ENCODE data around the gene TTYH3.
"Not testable (repeated sequence)": the region's sequence is repeated elsewhere in the genome, so short reads cannot be mapped to it uniquely, and the experiment has no call there.

The TTYH3 gene

GRCh38 chr7:2666588-2667250 lies 34.9 kb downstream of the TTYH3 start:
- no peak for DNase-seq

- no peak for DNase-seq
Observed at GRCh38 chr7:2667843-2668242, 36.1 kb downstream of the TTYH3 start.

- no peak for DNase-seq
Observed at GRCh38 chr7:2668401-2668800, 36.6 kb downstream of the TTYH3 start.

- DNase-seq: no peak
Observed at GRCh38 chr7:2670171-2670570, 38.4 kb downstream of the TTYH3 start.

- DNase-seq: peak; percentile 53 to 54
Observed at GRCh38 chr7:2670720-2671391, 39.1 kb downstream of the TTYH3 start.

- not testable (repeated sequence) for DNase-seq
Observed at GRCh38 chr7:2673214-2673613, 41.4 kb downstream of the TTYH3 start.

GRCh38 chr7:2673934-2674333 lies 42.1 kb downstream of the TTYH3 start:
- no peak for DNase-seq

- no peak for DNase-seq
Observed at GRCh38 chr7:2675256-2675764, 43.5 kb downstream of the TTYH3 start.

- not testable (repeated sequence) for DNase-seq
Observed at GRCh38 chr7:2676576-2676975, 44.8 kb downstream of the TTYH3 start.

GRCh38 chr7:2678454-2678853 lies 46.7 kb downstream of the TTYH3 start:
- DNase-seq: not testable (repeated sequence)

GRCh38 chr7:2679135-2680127 lies 47.6 kb downstream of the TTYH3 start:
- DNase-seq: not testable (repeated sequence)

GRCh38 chr7:2680256-2680655 lies 48.5 kb downstream of the TTYH3 start:
- no peak for DNase-seq

GRCh38 chr7:2680792-2681490 lies 49.2 kb downstream of the TTYH3 start:
- DNase-seq: peak; percentile 40 to 44

GRCh38 chr7:2681929-2682799 lies 50.4 kb downstream of the TTYH3 start:
- no peak for DNase-seq

- no peak for DNase-seq
Observed at GRCh38 chr7:2684501-2684900, 52.7 kb downstream of the TTYH3 start.

- DNase-seq: no peak
Observed at GRCh38 chr7:2686101-2686500, 54.3 kb downstream of the TTYH3 start.

GRCh38 chr7:2687338-2687869 lies 55.6 kb downstream of the TTYH3 start:
- DNase-seq: no peak

GRCh38 chr7:2687881-2688318 lies 56.1 kb downstream of the TTYH3 start, which contains the start of gene AMZ1:
AMZ1 (plus strand) TSS chr7:2688202; CDS start chr7:2700452, 12,250 bp downstream.
- DNase-seq: no peak

- no peak for DNase-seq
Observed at GRCh38 chr7:2688409-2689342, 56.9 kb downstream of the TTYH3 start.

GRCh38 chr7:2689343-2689847 lies 57.6 kb downstream of the TTYH3 start:
- no peak for DNase-seq

All from activated CD4-positive, alpha-beta T cell treated with anti-CD3 and anti-CD28 coated beads, Interleukin-2, amount 50 U/mL, for 4 hours (primary cell).